Epithelial cell of proximal tubule (primary cell): Measurements from ENCODE around the gene PBOV1. TPM values are rescaled to one million over a fixed set of nuclear protein-coding genes. Genes with fewer than 3 reads are reported as not detected.

ENCODE experiments used
- DNase-seq: peaks from one replicate; pipeline ENCODE4 v3.0.0-alpha.2; 2011; ENCODE audit warnings: low read depth
- H3K4me3 ChIP-seq: 2 replicates; pipeline ENCODE4 v1.5.1; 2011; ENCODE audit warnings: low read depth, mild to moderate bottlenecking, low read length
- total RNA-seq: library from RNA; depleted of rRNA; stranded (reverse); fragments of >200 nt; gene quantifications from 2 replicates; pipeline ENCODE4 v1.2.3, GENCODE V29; 2015
- TF ChIP-seq, protein P1 (sequence below): conservative IDR thresholded peaks from 2 replicates; pipeline ENCODE4 v1.5.1; 2012; ENCODE audit warnings: low read depth, mild to moderate bottlenecking, low read length

Gene PBOV1
- total RNA-seq, 1 donor from 2014 or later = not detected

DNA sequence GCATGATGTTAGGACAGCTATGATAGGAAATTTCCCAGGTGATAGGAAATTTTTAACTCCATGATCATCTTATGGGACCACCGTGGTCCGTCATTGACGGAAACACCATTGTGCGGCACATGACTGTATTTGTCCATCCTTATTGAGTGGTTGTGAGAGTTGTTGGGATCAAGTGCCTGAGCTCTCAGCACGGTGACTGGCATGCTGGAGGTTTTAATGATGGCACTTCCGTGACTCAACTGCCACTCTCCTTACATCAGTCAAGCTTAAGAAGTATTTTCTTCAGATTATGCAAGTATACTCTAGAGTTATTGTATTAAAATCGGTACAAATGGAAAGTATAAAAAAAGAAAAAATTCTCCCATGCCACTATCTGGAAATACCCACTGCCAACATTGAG lies 20.7 kb downstream of the PBOV1 start:
- TF ChIP-seq, protein P1, sequence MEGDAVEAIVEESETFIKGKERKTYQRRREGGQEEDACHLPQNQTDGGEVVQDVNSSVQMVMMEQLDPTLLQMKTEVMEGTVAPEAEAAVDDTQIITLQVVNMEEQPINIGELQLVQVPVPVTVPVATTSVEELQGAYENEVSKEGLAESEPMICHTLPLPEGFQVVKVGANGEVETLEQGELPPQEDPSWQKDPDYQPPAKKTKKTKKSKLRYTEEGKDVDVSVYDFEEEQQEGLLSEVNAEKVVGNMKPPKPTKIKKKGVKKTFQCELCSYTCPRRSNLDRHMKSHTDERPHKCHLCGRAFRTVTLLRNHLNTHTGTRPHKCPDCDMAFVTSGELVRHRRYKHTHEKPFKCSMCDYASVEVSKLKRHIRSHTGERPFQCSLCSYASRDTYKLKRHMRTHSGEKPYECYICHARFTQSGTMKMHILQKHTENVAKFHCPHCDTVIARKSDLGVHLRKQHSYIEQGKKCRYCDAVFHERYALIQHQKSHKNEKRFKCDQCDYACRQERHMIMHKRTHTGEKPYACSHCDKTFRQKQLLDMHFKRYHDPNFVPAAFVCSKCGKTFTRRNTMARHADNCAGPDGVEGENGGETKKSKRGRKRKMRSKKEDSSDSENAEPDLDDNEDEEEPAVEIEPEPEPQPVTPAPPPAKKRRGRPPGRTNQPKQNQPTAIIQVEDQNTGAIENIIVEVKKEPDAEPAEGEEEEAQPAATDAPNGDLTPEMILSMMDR = no peak
- H3K4me3 ChIP-seq = no peak overlapping the region
- no peak for DNase-seq

DNA sequence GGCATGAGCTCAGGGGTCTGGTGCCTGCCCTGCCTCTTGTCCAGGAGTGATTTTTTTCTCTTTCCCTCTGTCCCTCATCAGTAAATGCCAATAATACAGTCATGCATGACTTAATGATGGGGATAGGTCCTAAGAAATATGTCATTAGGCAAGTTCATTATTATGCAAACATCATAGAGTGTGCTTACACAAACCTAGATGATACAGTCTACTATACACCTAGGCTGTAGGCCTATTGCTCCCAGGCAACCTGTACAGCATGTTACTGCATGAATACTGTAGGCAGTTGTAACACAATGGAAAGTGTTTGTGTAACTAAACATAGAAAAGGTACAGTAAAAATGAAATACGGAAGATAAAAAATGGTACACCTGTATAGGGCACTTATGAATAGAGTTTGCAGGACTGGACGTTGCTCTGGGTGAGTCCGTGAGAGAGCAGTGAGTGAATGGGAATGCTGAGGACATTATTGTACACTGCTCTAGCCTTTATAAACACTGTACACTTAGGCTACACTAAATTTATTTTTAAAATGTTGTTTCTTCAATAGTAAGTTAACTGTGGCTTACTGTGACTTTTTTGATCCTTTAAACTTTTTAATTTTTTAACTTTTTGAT lies 22.1 kb downstream of the PBOV1 start:
- DNase-seq = no peak
- TF ChIP-seq, protein P1 = no peak
- H3K4me3 ChIP-seq = no peak overlapping the region

DNA sequence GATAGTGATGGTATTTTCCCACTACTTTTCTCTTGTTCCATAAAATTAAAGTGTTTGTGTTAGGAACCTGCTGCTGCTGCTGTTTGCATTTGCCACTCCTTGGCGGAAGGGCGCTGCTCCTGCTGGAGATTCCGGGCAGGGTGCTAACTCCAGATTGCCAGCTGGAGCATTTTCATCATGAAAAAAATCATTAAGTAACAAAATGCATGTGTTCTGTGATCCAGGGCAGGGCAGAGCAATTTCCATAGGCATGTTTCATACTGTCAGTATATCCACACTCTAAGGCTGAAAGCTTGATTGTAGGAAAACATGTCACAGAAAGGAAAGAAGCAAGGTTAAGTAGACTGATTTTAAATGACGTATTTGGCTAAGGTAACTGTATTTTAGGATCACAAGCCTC lies 24.0 kb downstream of the PBOV1 start:
- no peak overlapping the region for H3K4me3 ChIP-seq
- TF ChIP-seq, protein P1 = no peak
- DNase-seq = no peak

DNA sequence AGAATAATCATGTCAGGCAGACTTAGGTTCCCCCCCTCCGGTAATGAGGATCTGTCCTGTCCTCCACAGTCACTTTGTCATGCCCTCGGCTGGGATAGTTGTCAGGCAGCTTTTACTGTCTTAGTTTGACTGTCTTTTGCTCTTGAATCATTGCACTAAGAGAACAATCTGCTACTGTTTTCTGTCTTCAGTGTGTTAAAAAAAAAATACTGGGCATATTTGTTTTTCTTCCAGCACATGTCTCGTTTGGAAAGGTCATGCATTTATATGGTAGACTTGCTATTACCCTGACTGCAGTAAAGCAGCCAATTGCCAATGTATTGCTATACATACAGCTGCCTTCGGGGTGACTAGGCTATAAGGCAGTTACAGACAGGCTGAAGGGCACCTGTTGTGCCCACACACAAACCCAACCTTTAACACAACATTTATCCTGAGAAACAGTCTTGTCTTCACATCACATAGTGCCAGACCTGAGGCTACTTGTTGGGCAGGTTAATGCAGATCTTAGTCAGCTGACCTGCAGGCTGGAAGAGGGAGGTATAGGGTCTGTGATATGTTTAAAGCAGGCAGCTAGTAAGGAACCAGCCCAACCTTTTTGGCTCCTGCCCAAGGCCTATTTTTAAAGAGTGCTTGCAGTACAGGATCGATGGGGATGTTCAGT lies 29.9 kb downstream of the PBOV1 start:
- no peak for DNase-seq
- TF ChIP-seq, protein P1 = no peak
- no peak overlapping the region for H3K4me3 ChIP-seq

DNA sequence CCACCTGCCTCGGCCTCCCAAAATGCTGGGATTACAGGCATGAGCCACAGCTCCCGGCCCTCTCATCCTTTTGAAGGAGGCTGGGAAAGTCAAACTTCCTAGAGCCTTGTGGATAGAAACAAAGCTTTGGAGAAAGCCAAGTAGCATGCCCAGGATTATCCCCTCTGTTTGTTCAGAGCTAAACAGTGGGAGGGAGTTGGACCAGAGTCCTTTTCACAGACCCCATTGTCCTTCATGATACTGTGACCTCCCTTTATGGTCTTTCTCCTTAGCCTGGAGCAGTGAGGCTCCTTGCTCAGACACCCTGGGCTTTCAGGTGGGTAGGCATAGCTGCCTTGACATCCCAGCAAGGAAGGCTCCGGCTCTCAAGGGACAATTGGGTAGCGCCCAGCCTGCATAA lies 31.1 kb downstream of the PBOV1 start:
- no peak for DNase-seq
- TF ChIP-seq, protein P1 = no peak
- H3K4me3 ChIP-seq = no peak overlapping the region

DNA sequence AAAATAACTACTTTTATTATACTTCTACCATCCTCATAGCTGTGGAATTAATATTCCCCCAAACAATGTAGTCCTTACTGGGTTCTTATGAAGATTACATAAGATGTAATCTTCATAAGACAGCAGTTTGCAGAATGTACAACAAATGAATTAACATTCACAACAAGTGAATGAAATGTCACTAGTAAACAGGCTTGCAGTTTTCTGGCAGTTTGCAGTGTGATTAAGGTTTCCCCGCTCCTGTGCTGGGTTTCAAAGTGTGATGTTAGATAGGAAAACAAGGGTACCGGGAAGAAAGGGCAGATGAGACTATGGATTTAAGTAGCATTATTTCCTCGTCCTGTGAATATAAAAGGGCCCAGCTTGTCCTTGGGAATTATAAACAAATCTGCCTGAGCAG lies 34.1 kb downstream of the PBOV1 start:
- no peak overlapping the region for H3K4me3 ChIP-seq
- TF ChIP-seq, protein P1 = no peak
- DNase-seq = no peak

DNA sequence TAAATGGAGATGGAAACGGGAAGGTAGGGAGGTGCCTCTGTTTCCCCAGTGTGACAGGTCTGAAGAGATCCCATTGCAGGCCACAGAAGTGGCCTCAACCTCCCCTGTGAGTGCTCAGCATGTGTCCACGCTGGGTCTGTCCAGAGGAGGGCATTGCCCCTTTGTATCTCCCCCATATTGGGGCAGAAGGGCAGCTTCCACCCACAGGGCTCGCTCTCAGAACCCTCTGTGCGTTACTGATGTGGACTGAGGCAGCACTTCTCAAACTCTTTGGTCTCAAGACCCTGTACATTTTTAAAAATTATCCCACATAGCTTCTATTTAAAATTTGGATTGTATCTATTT lies 34.5 kb downstream of the PBOV1 start:
- H3K4me3 ChIP-seq = no peak overlapping the region
- no peak for DNase-seq
- TF ChIP-seq, protein P1 = no peak
